Dermis lymphatic vessel endothelial cell (primary cell): ENCODE results near the gene HK2. TPM values are rescaled to one million over a fixed set of nuclear protein-coding genes. Genes with fewer than 3 reads are reported as not detected.

Source experiments
- total RNA-seq: library from RNA; depleted of rRNA; stranded (reverse); fragments of >200 nt; gene quantifications from 2 replicates; pipeline ENCODE4 v1.2.1, GENCODE V29; 2014

The HK2 gene
- 2.0 and 2.5 TPM in 2 replicates for total RNA-seq

DNA sequence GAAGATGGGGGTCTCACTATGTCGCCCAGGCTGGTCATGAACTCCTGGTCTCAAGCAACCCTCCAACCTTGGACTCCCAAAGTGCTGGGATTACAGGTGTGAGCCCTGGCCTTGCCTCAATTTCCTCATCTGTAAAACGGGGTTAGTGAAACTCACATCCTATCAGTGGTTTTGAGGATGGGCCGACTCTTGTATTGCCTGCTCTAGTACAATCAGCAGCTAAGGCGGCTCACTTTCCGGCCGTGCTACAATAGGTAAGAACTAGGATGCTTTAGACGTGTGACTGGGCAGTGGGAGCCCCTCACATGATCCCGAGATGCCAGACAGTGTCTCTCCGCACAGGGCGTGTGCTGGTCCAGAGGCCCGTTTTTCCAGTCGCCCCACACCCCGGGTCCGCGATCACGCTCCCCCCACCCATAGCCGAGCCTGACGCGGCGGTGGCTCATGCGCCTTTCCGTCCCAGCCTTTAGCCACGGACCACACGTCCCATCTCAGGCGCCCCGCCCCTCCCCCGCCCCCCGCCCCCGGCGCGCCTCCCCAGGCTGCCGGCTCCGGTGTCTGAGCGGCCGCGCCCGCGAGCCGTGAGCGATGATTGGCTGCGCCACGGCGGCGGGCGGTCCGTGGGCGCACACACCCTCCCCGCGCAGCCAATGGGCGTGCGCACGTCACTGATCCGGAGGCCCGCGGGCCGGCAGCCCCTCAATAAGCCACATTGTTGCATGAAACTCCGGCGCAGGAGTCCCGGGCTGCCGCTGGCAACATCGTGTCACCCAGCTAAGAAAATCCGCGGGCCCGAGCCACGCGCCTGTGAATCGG, at the start of gene HK2:
HK2 (plus strand) TSS at position 710 of the 816 bp plus-strand sequence. CDS start 454 bp downstream, outside the sequence.

Other genes starting within 250 kb of the HK2 start
- gene M1AP, start 185.8 kb upstream of the HK2 start, total RNA-seq = not detected in 2 replicates
- gene SEMA4F, start 179.9 kb upstream of the HK2 start, total RNA-seq = 1.3 and 3.1 TPM in 2 replicates
- gene POLE4, start 124.5 kb downstream of the HK2 start, total RNA-seq = 19.5 and 20.0 TPM in 2 replicates